ENCODE results near the gene NT5DC3. TPM values are rescaled to one million over a fixed set of nuclear protein-coding genes. Genes with fewer than 3 reads are reported as not detected.

Gene NT5DC3
- total RNA-seq, 2 donors from 2014 or later, result 24.2 to 28.3 TPM

- Histone ChIP-seq H3K4me1 (ENCODE audit: control insufficient read depth, insufficient read depth, low read length) (peaks cover 8% of the 10 kb centered on the region), H3K9me3 (ENCODE audit: control insufficient read depth, low read length) (no peaks in the 10 kb centered on the region), H3K27ac (ENCODE audit: low read depth, low read length) (no peak overlapping the region), H3K27me3 (ENCODE audit: control insufficient read depth, insufficient read depth, low read length, poor library complexity, severe bottlenecking) (no peaks in the 10 kb centered on the region), H3K4me3 (ENCODE audit: low read length) (no peak overlapping the region), H3K36me3 (ENCODE audit: control insufficient read depth, insufficient read depth, low read length) (no peaks in the 10 kb centered on the region), H3K9ac (ENCODE audit: extremely low read depth, low read length, poor library complexity, severe bottlenecking) (no peak overlapping the region)
- H3K27ac Mint-ChIP-seq, result no peak overlapping the region
- H3K4me1 Mint-ChIP-seq, result peaks cover 30% of the 10 kb centered on the region
- H3K4me3 Mint-ChIP-seq, result no peak overlapping the region
- no peak for TF ChIP-seq CTCF (conservative IDR thresholded peaks at IDR 0.05)
- H3K36me3 Mint-ChIP-seq (ENCODE audit: low read depth), result no peaks in the 10 kb centered on the region
- 81 to 85% methylated on average over 9 of the region's 9 CpGs for WGBS, 2 experiments (ENCODE audit: insufficient coverage in 1 of 2, insufficient read length in 1 of 2)
- H3K9me3 Mint-ChIP-seq, result no peaks in the 10 kb centered on the region
- H3K27me3 Mint-ChIP-seq (ENCODE audit: insufficient read depth), result peaks cover 5% of the 10 kb centered on the region
- DNase-seq, result no peak
Measured at GRCh38 chr12:103879048-103879692, 38.1 kb upstream of the NT5DC3 start.

GRCh38 chr12:103877934-103878510 lies 37.0 kb upstream of the NT5DC3 start:
- H3K27ac Mint-ChIP-seq, result no peak overlapping the region
- peak; percentile 89 for DNase-seq
- peak; percentile 84 for TF ChIP-seq CTCF (conservative IDR thresholded peaks at IDR 0.05)
- Histone ChIP-seq H3K27me3 (ENCODE audit: control insufficient read depth, insufficient read depth, low read length, poor library complexity, severe bottlenecking) (no peaks in the 10 kb centered on the region), H3K9me3 (ENCODE audit: control insufficient read depth, low read length) (no peaks in the 10 kb centered on the region), H3K27ac (ENCODE audit: low read depth, low read length) (no peak overlapping the region), H3K9ac (ENCODE audit: extremely low read depth, low read length, poor library complexity, severe bottlenecking) (no peak overlapping the region), H3K4me3 (ENCODE audit: low read length) (no peak overlapping the region), H3K36me3 (ENCODE audit: control insufficient read depth, insufficient read depth, low read length) (no peaks in the 10 kb centered on the region), H3K4me1 (ENCODE audit: control insufficient read depth, insufficient read depth, low read length) (peaks cover 8% of the 10 kb centered on the region)
- peaks cover 5% of the 10 kb centered on the region for H3K27me3 Mint-ChIP-seq (ENCODE audit: insufficient read depth)
- H3K9me3 Mint-ChIP-seq, result no peaks in the 10 kb centered on the region
- peaks cover 30% of the 10 kb centered on the region for H3K4me1 Mint-ChIP-seq
- WGBS, 2 experiments (ENCODE audit: insufficient coverage in 1 of 2, insufficient read length in 1 of 2), result 25 to 80% methylated on average over 1 to 5 of the region's 5 CpGs
- no peaks in the 10 kb centered on the region for H3K36me3 Mint-ChIP-seq (ENCODE audit: low read depth)
- no peak overlapping the region for H3K4me3 Mint-ChIP-seq

GRCh38 chr12:103877288-103877687 lies 36.3 kb upstream of the NT5DC3 start:
- no peaks in the 10 kb centered on the region for H3K9me3 ChIP-seq (ENCODE audit: control insufficient read depth, low read length)
- Mint-ChIP-seq H3K4me1 (peaks cover 30% of the 10 kb centered on the region), H3K9me3 (no peaks in the 10 kb centered on the region), H3K27me3 (ENCODE audit: insufficient read depth) (peaks cover 5% of the 10 kb centered on the region), H3K36me3 (ENCODE audit: low read depth) (no peaks in the 10 kb centered on the region), H3K27ac (no peak overlapping the region), H3K4me3 (no peak overlapping the region)
- WGBS, 2 experiments (ENCODE audit: insufficient coverage in 1 of 2, insufficient read length in 1 of 2), result 90 to 91% methylated on average over 1 of the region's 1 CpG
- no peak overlapping the region for H3K9ac ChIP-seq (ENCODE audit: extremely low read depth, low read length, poor library complexity, severe bottlenecking)
- peaks cover 8% of the 10 kb centered on the region for H3K4me1 ChIP-seq (ENCODE audit: control insufficient read depth, insufficient read depth, low read length)
- no peaks in the 10 kb centered on the region for H3K27me3 ChIP-seq (ENCODE audit: control insufficient read depth, insufficient read depth, low read length, poor library complexity, severe bottlenecking)
- H3K27ac ChIP-seq (ENCODE audit: low read depth, low read length), result no peak overlapping the region
- no peak overlapping the region for H3K4me3 ChIP-seq (ENCODE audit: low read length)
- H3K36me3 ChIP-seq (ENCODE audit: control insufficient read depth, insufficient read depth, low read length), result no peaks in the 10 kb centered on the region
- no peak for DNase-seq
- no peak for TF ChIP-seq CTCF (conservative IDR thresholded peaks at IDR 0.05)

Data from endodermal cell (in vitro differentiated cells).